GM11168 (cell line): Measurements from ENCODE around the gene OLIG3.

Experiments used
- in situ Hi-C: fragments of 300-500 bp; cut with MboI; formaldehyde crosslinking; loops from one replicate; pipeline ENCODE4 v1.12.0; 2022; ENCODE audit warnings: low sequenced_read_pairs; ENCODE audit not compliant: unreplicated experiment

Gene OLIG3

GRCh38 chr6:137494281-137494987 is at the start of gene OLIG3:
TSS of gene OLIG3 (minus strand) at chr6:137494394. CDS start at chr6:137494170, 224 bp downstream.
- in situ Hi-C loops = no loop called here

- in situ Hi-C loops = no loop called here
These were observed 48.9 kb upstream of the OLIG3 start for GRCh38 chr6:137543114-137543513.

- in situ Hi-C loops = no loop called here
These were observed 48.5 kb upstream of the OLIG3 start for GRCh38 chr6:137542713-137543112.

GRCh38 chr6:137541534-137542063 is 47.4 kb upstream of the OLIG3 start:
- in situ Hi-C loops = no loop called here

- in situ Hi-C loops = no loop called here
These were observed 42.0 kb upstream of the OLIG3 start for GRCh38 chr6:137536104-137536773.

- in situ Hi-C loops = no loop called here
These were observed 37.3 kb upstream of the OLIG3 start for GRCh38 chr6:137531376-137532092.

- in situ Hi-C loops = no loop called here
These were observed 36.2 kb upstream of the OLIG3 start for GRCh38 chr6:137530404-137530803.

GRCh38 chr6:137522831-137523230 is 28.6 kb upstream of the OLIG3 start:
- in situ Hi-C loops = no loop called here

- in situ Hi-C loops = no loop called here
These were observed 28.1 kb upstream of the OLIG3 start for GRCh38 chr6:137522198-137522798.

GRCh38 chr6:137520520-137520919 is 26.3 kb upstream of the OLIG3 start:
- in situ Hi-C loops = no loop called here

GRCh38 chr6:137519629-137520176 is 25.5 kb upstream of the OLIG3 start:
- in situ Hi-C loops = no loop called here

- in situ Hi-C loops = no loop called here
These were observed 24.3 kb upstream of the OLIG3 start for GRCh38 chr6:137518386-137518983.

- in situ Hi-C loops = no loop called here
These were observed 20.2 kb upstream of the OLIG3 start for GRCh38 chr6:137514418-137514817.

- in situ Hi-C loops = no loop called here
These were observed 18.8 kb upstream of the OLIG3 start for GRCh38 chr6:137512757-137513605.

GRCh38 chr6:137510923-137511322 is 16.7 kb upstream of the OLIG3 start:
- in situ Hi-C loops = no loop called here

- in situ Hi-C loops = no loop called here
These were observed 4.4 kb upstream of the OLIG3 start for GRCh38 chr6:137498481-137499190.

- in situ Hi-C loops = no loop called here
These were observed 3.7 kb upstream of the OLIG3 start for GRCh38 chr6:137497721-137498463.
